Measurements from ENCODE around the gene CSGALNACT2.

The CSGALNACT2 gene

DNA sequence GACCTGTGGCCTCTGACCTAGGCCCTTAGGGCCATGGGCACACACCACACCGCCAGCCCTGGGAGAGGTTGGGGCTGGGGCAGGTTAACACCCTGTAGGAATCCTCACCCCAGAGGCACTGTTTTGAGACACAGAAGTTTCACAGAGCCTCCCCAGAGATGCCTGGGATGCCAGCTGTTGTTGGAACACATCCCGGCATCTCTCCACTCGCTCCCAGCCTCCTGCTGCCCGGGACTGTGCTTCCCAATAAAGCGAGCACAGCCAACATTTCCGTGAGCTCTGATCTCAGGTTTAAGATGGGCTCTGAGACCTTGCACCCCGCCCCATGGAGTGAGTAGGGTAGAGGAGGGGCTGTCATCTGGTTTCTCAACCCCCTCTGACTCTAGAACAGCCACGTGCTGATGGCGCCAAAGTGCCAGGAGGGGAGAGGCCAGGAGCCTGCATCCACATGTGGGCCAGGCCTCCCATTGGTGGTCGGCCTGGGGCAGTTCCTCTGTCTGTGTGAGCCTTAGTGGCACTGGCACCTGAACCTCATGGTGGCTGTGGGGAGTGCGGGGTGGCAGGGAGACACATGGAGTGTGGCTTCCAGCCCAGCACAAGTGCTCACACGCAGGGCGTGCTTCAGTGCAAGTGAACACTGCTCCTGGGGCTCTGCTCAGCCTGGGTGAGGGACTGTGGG is 73.9 kb downstream of the CSGALNACT2 start:
- H3K27ac ChIP-seq: no peak overlapping the region
- no peak for TF ChIP-seq CTCF (conservative IDR thresholded peaks at IDR 0.05)

GRCh38 chr10:43214071-43214955 is 76.1 kb downstream of the CSGALNACT2 start:
- H3K27ac ChIP-seq: no peak overlapping the region
- TF ChIP-seq CTCF (conservative IDR thresholded peaks at IDR 0.05): no peak

DNA sequence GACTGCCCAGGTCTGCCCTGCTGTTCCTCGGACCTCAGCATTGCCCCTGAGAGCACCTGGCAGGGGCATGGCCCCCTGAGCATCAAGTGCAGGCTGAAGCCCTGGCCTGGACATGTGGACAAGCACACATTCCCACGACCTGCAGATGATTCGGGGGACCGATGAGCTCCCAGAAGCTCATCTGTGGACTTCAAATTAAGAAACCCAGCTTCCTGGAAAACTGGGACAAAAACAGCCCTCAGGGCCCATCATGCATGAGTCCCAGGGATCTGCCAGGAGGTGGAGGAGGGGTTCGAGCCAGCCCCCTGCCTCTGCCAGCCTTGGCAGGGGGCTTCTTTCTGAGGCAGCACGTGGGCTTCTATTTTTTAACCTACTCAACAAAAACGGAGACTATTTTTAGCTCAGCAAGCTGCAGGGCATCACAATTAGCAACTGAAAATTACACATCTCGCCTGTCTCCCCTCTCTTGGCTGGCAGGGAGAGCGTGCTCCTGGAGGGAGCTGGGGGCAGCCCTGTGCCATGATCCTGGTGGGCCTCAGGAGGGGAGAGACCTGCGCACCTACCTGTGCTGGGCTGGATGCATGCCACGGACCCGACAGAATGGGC is 76.8 kb downstream of the CSGALNACT2 start:
- no peak overlapping the region for H3K27ac ChIP-seq
- no peak for TF ChIP-seq CTCF (conservative IDR thresholded peaks at IDR 0.05)

- no peak for TF ChIP-seq CTCF (conservative IDR thresholded peaks at IDR 0.05)
- no peak overlapping the region for H3K27ac ChIP-seq
These were observed 77.7 kb downstream of the CSGALNACT2 start for GRCh38 chr10:43215758-43216455.

DNA sequence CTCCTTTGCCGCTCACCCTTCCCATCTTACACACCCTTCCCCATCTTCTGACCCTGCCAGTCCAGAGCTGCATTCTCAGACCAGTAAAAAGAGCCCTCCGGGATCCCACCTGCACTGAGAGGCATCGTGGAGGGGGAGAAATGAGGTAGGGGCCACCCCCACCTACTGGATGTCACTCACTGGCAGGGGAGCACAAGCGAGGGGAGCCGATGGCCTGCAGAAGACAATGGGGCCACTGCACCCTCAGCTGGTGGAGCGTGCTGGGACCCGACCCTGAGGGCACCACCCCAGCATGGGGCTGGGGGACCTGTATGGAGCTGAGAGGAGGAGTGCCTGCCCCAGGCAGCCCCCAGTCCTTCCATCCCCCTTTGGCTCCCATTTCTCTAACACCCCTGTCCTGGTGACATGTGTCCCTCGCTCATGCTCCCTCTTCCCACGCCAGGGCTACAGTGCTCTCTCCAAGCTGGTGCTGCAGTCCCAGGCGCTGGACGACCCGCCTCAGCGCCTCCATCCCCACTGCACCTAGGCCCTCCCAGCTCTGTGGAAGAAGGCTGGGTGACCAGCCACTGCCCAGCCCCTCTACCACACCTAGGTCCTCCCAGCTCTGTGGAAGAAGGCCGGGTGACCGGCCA is 78.8 kb downstream of the CSGALNACT2 start:
- no peak overlapping the region for H3K27ac ChIP-seq
- TF ChIP-seq CTCF (conservative IDR thresholded peaks at IDR 0.05): no peak

DNA sequence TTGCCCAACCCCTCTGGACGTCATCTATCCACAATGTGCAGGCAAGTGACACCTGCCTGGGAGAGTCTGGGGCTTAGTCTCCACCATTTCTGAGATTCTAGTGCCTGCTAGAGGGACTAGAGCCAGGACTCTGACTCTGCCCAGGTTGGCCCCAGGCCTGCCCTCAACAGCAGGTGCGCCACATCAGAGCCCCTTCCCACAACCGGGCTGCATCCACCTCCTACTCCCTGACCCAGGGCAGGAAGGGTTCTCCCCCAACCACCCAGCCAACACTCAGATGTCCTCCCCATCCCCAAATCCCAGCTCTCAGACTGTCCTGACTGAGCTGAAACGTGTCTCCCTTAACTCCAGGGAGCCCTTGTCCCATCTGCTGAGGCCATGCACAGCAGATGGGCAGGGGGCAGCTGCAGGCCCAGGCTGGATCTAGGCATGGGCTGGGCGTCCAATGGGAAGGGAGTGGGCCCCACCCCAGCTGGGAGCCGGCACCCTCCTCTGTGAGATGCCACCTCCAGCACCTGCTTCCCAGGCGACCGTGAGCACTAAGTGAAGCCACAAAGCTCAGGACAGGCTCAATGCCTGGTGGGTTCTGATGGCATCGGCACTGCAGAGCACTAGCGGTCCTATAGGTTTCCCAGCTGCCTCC is 79.4 kb downstream of the CSGALNACT2 start:
- TF ChIP-seq CTCF (conservative IDR thresholded peaks at IDR 0.05): no peak
- H3K27ac ChIP-seq: no peak overlapping the region

Data from VCaP (cell line).